Endothelial cell of umbilical vein (primary cell): ENCODE measurements around the gene DNAH11. TPM values are rescaled to one million over a fixed set of nuclear protein-coding genes. Genes with fewer than 3 reads are reported as not detected.
A peak's percentile ranks its signal among the peaks of the same experiment; 100 is the strongest.

Source experiments
- BruUV-seq: library from RNA; stranded (reverse); fragments of 400-500 nt; replicated peaks from 2 replicates; lab custom pipeline; 2021; lab: Mats Ljungman, UMichigan
- CTCF ChIA-PET: fragments of 300-600, 350-600 bp; sonication (Branson Sonifier 250); formaldehyde crosslinking; loops from one replicate; lab custom pipeline; 2021; ENCODE audit warnings: antibody characterized with exemption, inconsistent platforms; lab: Charles Lee
- POLR2A ChIA-PET: fragments of 300-600, 350-600 bp; sonication (Branson Sonifier 250); formaldehyde crosslinking; loops from one replicate; lab custom pipeline; 2021; ENCODE audit warnings: antibody characterized with exemption, inconsistent platforms; lab: Charles Lee
- DNase-seq: peaks from one replicate; pipeline ENCODE4 v3.0.0-alpha.2; 2011; ENCODE audit warnings: low read depth, low spot score
- FAIRE-seq: peaks from 2 replicates; lab custom pipeline; 2011; peaks lifted over from hg19 to GRCh38; lab: Jason Lieb, UNC
- H2AFZ ChIP-seq: 2 replicates; pipeline ENCODE4 v1.6.0; 2012; ENCODE audit warnings: low read depth, low read length, control low read depth, inconsistent platforms
- H3K27ac ChIP-seq: 2 replicates; pipeline ENCODE4 v1.5.1; 2011; ENCODE audit warnings: low read depth, mild to moderate bottlenecking, control low read depth, low read length, moderate library complexity; ENCODE audit not compliant: insufficient read depth
- H3K27me3 ChIP-seq, 2 experiments: 2 replicates each; pipeline versions ENCODE4 v1.6.0 to v1.6.1; 2011; ENCODE audit warnings: low read length in 2 of 2, mixed read lengths in 1 of 2; ENCODE audit not compliant: control insufficient read depth in 2 of 2, insufficient read depth in 2 of 2
- H3K36me3 ChIP-seq, 2 experiments: 2 replicates in 1 of 2; 3 replicates in 1 of 2; pipeline ENCODE4 v1.5.1; 2011; ENCODE audit warnings: low read length in 2 of 2, mild to moderate bottlenecking in 1 of 2, moderate library complexity in 1 of 2; ENCODE audit not compliant: control insufficient read depth in 2 of 2, insufficient read depth in 2 of 2; ENCODE audit errors: extremely low read depth in 1 of 2
- H3K4me1 ChIP-seq: 3 replicates; pipeline ENCODE4 v1.5.1; 2011; ENCODE audit warnings: mild to moderate bottlenecking, low read length; ENCODE audit not compliant: control insufficient read depth, insufficient read depth; ENCODE audit errors: extremely low read depth
- H3K4me2 ChIP-seq: 2 replicates; pipeline ENCODE4 v1.6.1; 2011; ENCODE audit warnings: low read length, control low read depth, mixed read lengths; ENCODE audit not compliant: insufficient read depth
- H3K4me3 ChIP-seq, 3 experiments: fragments of 200-600 bp in 1 of 3; sonication (generic), shearing (Covaris generic) in 1 of 3; replicated peaks in 1 of 3; 2 replicates each; pipeline ENCODE4 v1.5.1; 2011 to 2016; ENCODE audit warnings: control low read depth in 3 of 3, low read length in 3 of 3, mild to moderate bottlenecking in 2 of 3, inconsistent platforms in 1 of 3, low read depth in 1 of 3, moderate library complexity in 1 of 3; ENCODE audit not compliant: insufficient read depth in 1 of 3
- H3K79me2 ChIP-seq: 2 replicates; pipeline ENCODE4 v1.6.0; 2012; ENCODE audit warnings: low read length, inconsistent platforms; ENCODE audit not compliant: control insufficient read depth, insufficient read depth
- H3K9ac ChIP-seq: replicated peaks from 2 replicates; pipeline ENCODE3; 2011; ENCODE audit warnings: low read length, control low read depth; ENCODE audit not compliant: insufficient read depth; ENCODE audit errors: extremely low read depth
- H3K9me1 ChIP-seq: replicated peaks from 3 replicates; pipeline ENCODE4 v1.6.0; 2011; ENCODE audit warnings: mild to moderate bottlenecking, low read length; ENCODE audit not compliant: control insufficient read depth, insufficient read depth; ENCODE audit errors: extremely low read depth
- H3K9me3 ChIP-seq: replicated peaks from 2 replicates; pipeline ENCODE4 v1.5.1; 2012; ENCODE audit warnings: low read length, inconsistent platforms; ENCODE audit not compliant: control insufficient read depth, insufficient read depth
- H4K20me1 ChIP-seq: replicated peaks from 2 replicates; pipeline ENCODE3; 2011; ENCODE audit warnings: mild to moderate bottlenecking, low read length; ENCODE audit not compliant: control insufficient read depth, insufficient read depth; ENCODE audit errors: extremely low read depth
- CTCF ChIP-seq, 2 donors: IDR thresholded peaks; 1 replicate in 1 of 2; 2 replicates in 1 of 2; pipeline ENCODE4 v1.5.1; 2011; ENCODE audit warnings: low read length in 2 of 2, mild to moderate bottlenecking in 2 of 2, moderate library complexity in 2 of 2, control low read depth in 1 of 2, inconsistent platforms in 1 of 2, low read depth in 1 of 2; ENCODE audit not compliant: insufficient read depth in 1 of 2; ENCODE audit errors: extremely low read depth in 1 of 2
- EZH2 ChIP-seq: IDR thresholded peaks from 2 replicates; pipeline ENCODE4 v1.6.1; 2012; ENCODE audit warnings: borderline replicate concordance, low read depth, mild to moderate bottlenecking, moderate library complexity, low read length, inconsistent platforms; ENCODE audit not compliant: severe bottlenecking
- FOS ChIP-seq: IDR thresholded peaks from 2 replicates; pipeline ENCODE4 v1.6.1; 2011; ENCODE audit warnings: mild to moderate bottlenecking, low read length, moderate library complexity, borderline replicate concordance; ENCODE audit not compliant: insufficient read depth
- GATA2 ChIP-seq: IDR thresholded peaks from 2 replicates; pipeline ENCODE4 v1.7.0; 2011; ENCODE audit warnings: low read depth, mild to moderate bottlenecking, moderate library complexity, mixed read lengths, low read length; ENCODE audit not compliant: insufficient read length, insufficient read depth
- JUN ChIP-seq: IDR thresholded peaks from 2 replicates; pipeline ENCODE4 v1.6.1; 2011; ENCODE audit warnings: borderline replicate concordance, low read depth; ENCODE audit not compliant: insufficient read length, insufficient read depth
- MAX ChIP-seq: IDR thresholded peaks from 2 replicates; pipeline ENCODE4 v1.6.1; 2011; ENCODE audit not compliant: insufficient read depth, insufficient read length
- MYC ChIP-seq: IDR thresholded peaks from one replicate; pipeline ENCODE4 v1.6.1; 2011; ENCODE audit warnings: mild to moderate bottlenecking, low read depth, low read length
- POLR2A ChIP-seq: IDR thresholded peaks from 2 replicates; pipeline ENCODE4 v1.6.1; 2012; ENCODE audit warnings: low read depth, mild to moderate bottlenecking, control low read depth, low read length
- POLR2AphosphoS5 ChIP-seq: IDR thresholded peaks from 2 replicates; pipeline ENCODE4 v1.6.1; 2012; ENCODE audit warnings: low read depth, mild to moderate bottlenecking, control low read depth, low read length, moderate library complexity; ENCODE audit not compliant: insufficient read depth
- dilution Hi-C: fragments of 300-500 bp; cut with MboI; formaldehyde crosslinking; loops from one replicate; pipeline ENCODE4 v1.15.0; 2019; ENCODE audit warnings: low sequenced_read_pairs; ENCODE audit not compliant: extremely low pct_ligation_motif_present
- intact Hi-C: fragments of 100-400 bp; cut with micrococcal nuclease; formaldehyde crosslinking; loops from one replicate; pipeline ENCODE4 v1.10.0; 2022
- polyA plus RNA-seq, 4 experiments: library from polyadenylated mRNA; depleted of rRNA in 3 of 4; stranded (reverse) in 3 of 4; unstranded in 1 of 4; fragments of >200 nt; gene quantifications; 2 replicates each; pipeline versions ENCODE4 v1.2.1 to v1.2.3, GENCODE V29; 2011 to 2012; ENCODE audit warnings: missing spikeins in 1 of 4
- total RNA-seq: library from RNA; stranded (reverse); gene quantifications from 2 replicates; pipeline ENCODE4 v1.2.3, GENCODE V29; 2021

Gene DNAH11
- total and polyA plus RNA-seq, 2 donors (not counting 3 experiments of a cell fraction or from before 2014, with no cell fraction given): 0.69 to 0.91 TPM

- CTCF ChIA-PET: interaction anchor here (1.0 to 2.0 kb wide), 9 partner anchors 9 to 692 kb away, joined by 3 to 9 read pairs (median 4); no protein-coding TSS in a partner anchor
- intact Hi-C loops: loop anchor here (1.0 to 10.0 kb wide), 9 partner anchors 15 to 1161 kb away; partner anchors contain the start of gene SP8
These were observed 402.8 kb downstream of the DNAH11 start, which contains the start of gene CDCA7L for GRCh38 chr7:21945454-21946221. Gene CDCA7L (minus strand): TSS chr7:21945899. CDS start chr7:21945804, 95 bp downstream.

More at GRCh38 chr7:21945454-21946221, 402.8 kb downstream of the DNAH11 start, which contains the start of gene CDCA7L:
- peaks cover 52% of the 10 kb centered on the region for H3K4me1 ChIP-seq
- peak within 1 kb of the TSS; percentile 91 for H3K27ac ChIP-seq
- H3K36me3 ChIP-seq: no peaks in the 10 kb centered on the region
- DNase-seq (peak; percentile 82), FAIRE-seq (no peak)
- H3K9me3 ChIP-seq: no peaks in the 10 kb centered on the region
- TF ChIP-seq JUN: no peak
- peak; percentile 92 for TF ChIP-seq POLR2A
- TF ChIP-seq CTCF (IDR thresholded peaks at IDR 0.05; ENCODE audit: extremely low read depth in 1 of 2, insufficient read depth in 1 of 2, low read depth in 1 of 2, low read length in 2 of 2): no peak
- no peak for TF ChIP-seq FOS
- TF ChIP-seq EZH2: no peak
- no peak for TF ChIP-seq MYC
- TF ChIP-seq MAX: no peak
- TF ChIP-seq POLR2AphosphoS5: peak; percentile 80
- TF ChIP-seq GATA2: no peak
- peaks cover 42% of the 10 kb centered on the region for H3K79me2 ChIP-seq
- peak within 1 kb of the TSS; percentile 59 to 91 (median 80) for H3K4me3 ChIP-seq
- H3K9me1 ChIP-seq: no peaks in the 10 kb centered on the region
- peak within 1 kb of the TSS; percentile 91 for H2AFZ ChIP-seq
- H3K4me2 ChIP-seq: peak within 1 kb of the TSS; percentile 85
- TSS peak; percentile 43 for BruUV-seq
- no peaks in the 10 kb centered on the region for H3K27me3 ChIP-seq
- no peaks in the 10 kb centered on the region for H4K20me1 ChIP-seq
- H3K9ac ChIP-seq: peak within 1 kb of the TSS; percentile 88
- dilution Hi-C loops: no loop called here
- POLR2A ChIA-PET: interaction anchor here (1.0 to 1.6 kb wide), 4 partner anchors 22 to 94 kb away, joined by 3 to 5 read pairs (median 4); no protein-coding TSS in a partner anchor
